PC-3 (cell line): ENCODE data around the gene ZIM2. TPM values are rescaled to one million over a fixed set of nuclear protein-coding genes. Genes with fewer than 3 reads are reported as not detected.
A peak's percentile ranks its signal among the peaks of the same experiment; 100 is the strongest.

Experiments
- ATAC-seq: fragments of 200-7000 bp; cut with Tn5 transposase; 2 replicates; pipeline ENCODE4 v1.9.1; 2020; ENCODE audit warnings: mild to moderate bottlenecking, moderate library complexity
- BruUV-seq: library from RNA; stranded (reverse); fragments of 400-500 nt; replicated peaks from 2 replicates; lab custom pipeline; 2021; lab: Mats Ljungman, UMichigan
- CTCF ChIA-PET: fragments of 300-600 bp; sonication (Branson Sonifier 250); formaldehyde crosslinking; loops from one replicate; lab custom pipeline; 2022; ENCODE audit warnings: antibody characterized with exemption; lab: Charles Lee
- POLR2A ChIA-PET: fragments of 300-600 bp; sonication (Branson Sonifier 250); formaldehyde crosslinking; loops from one replicate; lab custom pipeline; 2022; ENCODE audit warnings: antibody characterized with exemption; ENCODE audit not compliant: unreplicated experiment; lab: Charles Lee
- DNase-seq: peaks from one replicate; pipeline ENCODE4 v3.0.0-alpha.2; 2015
- H2AFZ ChIP-seq: fragments of 300-600 bp; sonication (generic); 2 replicates; pipeline ENCODE4 v1.6.0; 2016; ENCODE audit warnings: antibody characterized with exemption, low read length
- H3F3A ChIP-seq: fragments of 300-600 bp; sonication (generic); one replicate; pipeline ENCODE4 v1.6.0; 2017; ENCODE audit warnings: antibody characterized with exemption, low read length, control low read depth, mild to moderate bottlenecking; ENCODE audit not compliant: unreplicated experiment
- H3K27ac ChIP-seq: fragments of 300-600 bp; sonication (generic); 2 replicates; pipeline ENCODE4 v1.5.1; 2016; ENCODE audit warnings: mild to moderate bottlenecking, low read length
- H3K27me3 ChIP-seq: fragments of 300-600 bp; sonication (generic); 2 replicates; pipeline ENCODE4 v1.6.1; 2016; ENCODE audit warnings: low read length, mixed read lengths
- H3K36me3 ChIP-seq: fragments of 300-600 bp; sonication (generic); 2 replicates; pipeline ENCODE4 v1.6.1; 2016; ENCODE audit warnings: low read depth, mixed run types, low read length, mixed read lengths
- H3K4me1 ChIP-seq: fragments of 300-600 bp; sonication (generic); 2 replicates; pipeline ENCODE4 v1.5.1; 2016; ENCODE audit warnings: low read length; ENCODE audit not compliant: insufficient read depth
- H3K4me2 ChIP-seq: fragments of 300-600 bp; sonication (generic); 2 replicates; pipeline ENCODE4 v1.6.0; 2016; ENCODE audit warnings: low read length
- H3K4me3 ChIP-seq: fragments of 300-600 bp; sonication (generic); 2 replicates; pipeline ENCODE4 v1.5.1; 2016; ENCODE audit warnings: mild to moderate bottlenecking, low read length, mixed read lengths
- H3K79me2 ChIP-seq: fragments of 300-600 bp; sonication (generic); 2 replicates; pipeline ENCODE4 v1.6.1; 2017; ENCODE audit warnings: low read length, mixed read lengths
- H3K9ac ChIP-seq: fragments of 300-600 bp; sonication (generic); 2 replicates; pipeline ENCODE4 v1.6.0; 2016; ENCODE audit warnings: mild to moderate bottlenecking, low read length
- H3K9me2 ChIP-seq: fragments of 300-600 bp; sonication (generic); replicated peaks from 2 replicates; pipeline ENCODE4 v1.6.1; 2016; ENCODE audit warnings: mixed run types, low read length, mixed read lengths
- H3K9me3 ChIP-seq: fragments of 300-600 bp; sonication (generic); 2 replicates; pipeline ENCODE4 v1.6.1; 2016; ENCODE audit warnings: low read length, mixed read lengths
- H4K20me1 ChIP-seq: fragments of 300-600 bp; sonication (generic); 2 replicates; pipeline ENCODE4 v1.6.1; 2016; ENCODE audit warnings: low read length, mixed read lengths
- CTCF ChIP-seq: fragments of 300-600 bp; sonication (generic); conservative IDR thresholded peaks from 2 replicates; pipeline ENCODE4 v1.5.1; 2017; ENCODE audit warnings: antibody characterized with exemption, low read depth, mild to moderate bottlenecking, low read length
- EZH2 ChIP-seq: fragments of 300-600 bp; sonication (generic); IDR thresholded peaks from one replicate; pipeline ENCODE4 v1.6.1; 2017; ENCODE audit warnings: antibody characterized with exemption, mild to moderate bottlenecking, low read length; ENCODE audit not compliant: unreplicated experiment
- EZH2phosphoT487 ChIP-seq: fragments of 300-600 bp; sonication (generic); IDR thresholded peaks from 2 replicates; pipeline ENCODE4 v1.6.1; 2018; ENCODE audit warnings: mild to moderate bottlenecking, antibody characterized with exemption, low read length, borderline replicate concordance
- intact Hi-C: fragments of 100-400 bp; cut with micrococcal nuclease; formaldehyde crosslinking; loops from 2 replicates; pipeline ENCODE4 v1.9.0; 2023
- total RNA-seq: library from RNA; depleted of rRNA; stranded (reverse); fragments of >200 nt; gene quantifications from 2 replicates; pipeline ENCODE4 v1.2.3, GENCODE V29; 2014

Gene ZIM2
- total RNA-seq, 1 experiment from 2014 or later = not detected

DNA sequence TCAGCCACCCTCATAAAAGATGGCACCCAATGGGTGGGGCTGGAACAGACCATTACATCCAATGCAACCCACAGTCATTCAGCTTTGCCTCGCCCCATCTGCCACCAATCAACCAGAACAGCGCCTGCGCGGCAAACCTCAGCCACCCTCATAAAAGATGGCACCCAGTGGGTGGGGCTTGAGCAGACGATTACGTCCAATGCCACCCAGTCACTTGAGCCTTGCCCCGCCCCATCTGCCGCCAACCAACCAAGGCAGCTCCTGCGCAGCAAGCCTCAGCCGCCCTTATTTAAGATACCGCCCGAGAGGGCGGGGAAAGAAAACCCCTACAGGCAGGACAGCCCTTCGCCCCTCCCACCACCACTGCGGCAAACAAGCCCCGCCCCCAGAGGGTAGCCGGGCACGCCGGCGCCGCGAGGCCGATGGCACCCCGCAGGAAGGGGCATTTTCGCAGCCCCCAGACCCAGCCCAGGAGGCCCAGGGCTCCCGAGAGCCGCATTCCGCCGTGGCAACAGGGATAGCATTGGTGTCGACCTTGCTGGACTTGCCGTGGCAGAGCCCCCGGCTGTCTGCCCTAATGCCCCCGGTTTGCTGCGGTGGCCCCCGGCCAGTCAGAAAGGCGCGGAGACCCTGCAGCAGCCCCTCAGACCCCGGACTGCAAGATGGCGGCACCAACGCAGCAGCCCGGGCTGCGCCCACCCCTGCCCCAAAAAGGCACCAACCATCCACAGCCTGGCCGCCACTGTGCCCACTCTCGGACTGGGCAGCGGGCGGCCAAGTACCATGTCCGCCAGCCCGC is 675 bp downstream of the ZIM2 start:
- Histone ChIP-seq H3K4me3 (peak overlapping the region; percentile 37; the same call in 1 of the 2 replicates), H3K4me2 (peak overlapping the region; percentile 20; the same call in 1 of the 2 replicates), H3K27me3 (no peaks in the 10 kb centered on the region), H3K27ac (no peak overlapping the region), H3K9ac (no peak overlapping the region), H3K79me2 (no peaks in the 10 kb centered on the region), H3F3A (no peaks in the 10 kb centered on the region), H3K4me1 (no peaks in the 10 kb centered on the region), H3K36me3 (no peaks in the 10 kb centered on the region), H3K9me3 (peaks cover 34% of the 10 kb centered on the region), H3K9me2 (no peaks in the 10 kb centered on the region), H2AFZ (peak overlapping the region; percentile 52; the same call in 1 of the 2 replicates), H4K20me1 (no peaks in the 10 kb centered on the region)
- BruUV-seq = no TSS peak
- peak; percentile 41 for ATAC-seq
- DNase-seq = peak; percentile 73
- intact Hi-C loops = loop anchor here (5.0 to 10.0 kb wide), 2 partner anchors 93 to 115 kb away; no protein-coding TSS in a partner anchor
- TF ChIP-seq EZH2phosphoT487 (no peak), CTCF (no peak), EZH2 (no peak)
- ChIA-PET CTCF (no interaction called here), POLR2A (no interaction called here)

- ATAC-seq = peak; percentile 57
- CTCF ChIA-PET = no interaction called here
- no TSS peak for BruUV-seq
Observed at GRCh38 chr19:56838909-56839651, 1.4 kb downstream of the ZIM2 start.

More at GRCh38 chr19:56838909-56839651, 1.4 kb downstream of the ZIM2 start:
- H3K36me3 ChIP-seq = no peaks in the 10 kb centered on the region
- POLR2A ChIA-PET = no interaction called here
- no peaks in the 10 kb centered on the region for H3K79me2 ChIP-seq
- intact Hi-C loops = loop anchor here (5.0 to 10.0 kb wide), 2 partner anchors 92 to 114 kb away; no protein-coding TSS in a partner anchor
- H3K27ac ChIP-seq = no peak overlapping the region
- DNase-seq = peak; percentile 74
- TF ChIP-seq CTCF (no peak), EZH2 (no peak), EZH2phosphoT487 (no peak)
- H3K9ac ChIP-seq = no peak overlapping the region
- peaks cover 36% of the 10 kb centered on the region for H3K9me3 ChIP-seq
- no peaks in the 10 kb centered on the region for H3K4me1 ChIP-seq
- H4K20me1 ChIP-seq = no peaks in the 10 kb centered on the region
- H3K4me3 ChIP-seq = peak overlapping the region; percentile 51; the same call in 1 of the 2 replicates
- no peak overlapping the region for H2AFZ ChIP-seq
- H3F3A ChIP-seq = no peaks in the 10 kb centered on the region
- H3K4me2 ChIP-seq = no peak overlapping the region
- no peaks in the 10 kb centered on the region for H3K27me3 ChIP-seq
- H3K9me2 ChIP-seq = no peaks in the 10 kb centered on the region
